ENCODE data around the gene KDM8.

- TF ChIP-seq POLR2AphosphoS5 (IDR thresholded peaks at IDR 0.05; ENCODE audit: borderline replicate concordance, low read depth, low read length) (no peak), EZH2 (IDR thresholded peaks at IDR 0.05) (no peak), FOXP2 (optimal IDR thresholded peaks at IDR 0.05; ENCODE audit: control extremely low read depth, extremely low read length, insufficient read depth) (no peak)
Measured at GRCh38 chr16:27238591-27238990, 35.3 kb downstream of the KDM8 start.
